ENCODE data around the gene CATSPER3. TPM values are rescaled to one million over a fixed set of nuclear protein-coding genes. Genes with fewer than 3 reads are reported as not detected.

Gene CATSPER3
- total RNA-seq, 1 experiment from 2014 or later = 0.50 TPM

DNA sequence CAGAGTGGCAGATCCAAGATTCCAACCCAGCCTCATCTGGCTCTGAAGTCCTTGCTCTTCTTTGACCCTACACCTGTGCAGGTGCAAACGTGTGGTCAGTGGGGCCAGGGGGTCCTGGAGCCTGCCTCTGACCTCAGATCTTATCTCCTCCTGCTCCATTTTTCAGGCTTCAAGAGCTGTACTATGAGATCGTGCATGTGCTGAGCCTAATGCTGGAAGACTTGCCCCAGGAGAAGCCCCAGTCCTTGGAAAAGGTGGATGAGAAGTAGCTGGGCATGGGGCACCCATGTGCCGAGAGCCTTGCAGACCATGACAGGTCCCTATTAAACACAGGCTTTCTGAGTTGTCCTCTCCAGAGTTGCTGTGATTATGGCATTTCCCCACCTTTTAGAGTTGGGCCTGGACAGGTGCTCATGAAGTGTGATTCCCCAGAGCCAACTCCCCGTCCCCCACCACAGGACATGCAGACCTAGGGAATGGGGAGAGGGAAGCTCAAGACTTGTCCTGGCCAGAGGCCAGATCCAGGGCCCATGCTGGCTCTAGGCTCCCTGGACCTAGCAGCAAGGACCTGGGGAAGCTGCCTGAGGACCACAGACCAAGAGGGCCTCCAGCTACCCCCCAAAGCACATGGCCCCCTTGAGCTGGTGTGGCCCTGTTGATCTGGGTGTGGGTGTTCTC lies 43.8 kb downstream of the CATSPER3 start:
- Histone ChIP-seq H2AK5ac (ENCODE audit: insufficient read length, low read length) (no peak overlapping the region), H2AFZ (ENCODE audit: low read length) (no peak overlapping the region), H3K4me1 (ENCODE audit: insufficient read depth, low read length) (no peaks in the 10 kb centered on the region), H3K23me2 (ENCODE audit: insufficient read length, low read depth, low read length, poor library complexity, severe bottlenecking) (no peaks in the 10 kb centered on the region), H2BK15ac (ENCODE audit: low read depth, low read length) (no peak overlapping the region), H3K9ac (ENCODE audit: extremely low read depth, insufficient read length, low read length) (no peak overlapping the region), H3K4me2 (ENCODE audit: insufficient read depth, insufficient read length, low read length) (no peak overlapping the region), H4K20me1 (ENCODE audit: control insufficient read depth, insufficient read depth, insufficient read length) (no peaks in the 10 kb centered on the region), H3K4ac (ENCODE audit: low read depth, low read length) (no peak overlapping the region), H2BK20ac (ENCODE audit: low read depth, low read length, poor library complexity, severe bottlenecking) (no peak overlapping the region), H3K9me3 (ENCODE audit: control insufficient read depth, low read depth, low read length) (no peaks in the 10 kb centered on the region), H3K14ac (ENCODE audit: insufficient read depth, low read length) (no peak overlapping the region), H3K56ac (ENCODE audit: insufficient read length, low read depth, low read length) (no peak overlapping the region), H3T11ph (ENCODE audit: low read length) (no peak overlapping the region), H4K91ac (ENCODE audit: insufficient read length, low read depth, low read length) (no peak overlapping the region), H3K27me3 (ENCODE audit: insufficient read depth, low read length) (no peaks in the 10 kb centered on the region), H3K79me2 (ENCODE audit: insufficient read depth, low read length) (no peaks in the 10 kb centered on the region), H4K8ac (replicated peaks; ENCODE audit: insufficient read length, low read depth, low read length) (no peak overlapping the region), H3K27ac (ENCODE audit: insufficient read length, low read depth, low read length) (no peak overlapping the region), H2BK120ac (ENCODE audit: low read depth, low read length, poor library complexity, severe bottlenecking) (no peak overlapping the region), H2BK12ac (ENCODE audit: insufficient read length, low read depth, low read length) (no peak overlapping the region), H3K23ac (ENCODE audit: insufficient read length, low read depth, low read length) (no peak overlapping the region), H4K5ac (ENCODE audit: insufficient read length, low read depth, low read length) (no peak overlapping the region), H3K18ac (ENCODE audit: insufficient read length, low read depth, low read length) (no peak overlapping the region), H3K79me1 (ENCODE audit: insufficient read depth, low read depth, low read length, poor library complexity, severe bottlenecking) (no peaks in the 10 kb centered on the region), H2BK5ac (ENCODE audit: insufficient read length, low read length) (no peak overlapping the region)
- peaks cover 31% of the 10 kb centered on the region for H3K27me3 Mint-ChIP-seq (ENCODE audit: low read depth)
- H3K9me3 Mint-ChIP-seq = no peaks in the 10 kb centered on the region
- no CpG with 5 or more reads among the region's 4 CpGs for WGBS (ENCODE audit: extremely low coverage, insufficient read length, low lambda C conversion rate)
- H3K27ac Mint-ChIP-seq = no peak overlapping the region
- DNase-seq = no peak
- no peak overlapping the region for H3K4me3 Mint-ChIP-seq
- no peaks in the 10 kb centered on the region; a peak in 1 of 7 replicates for H3K36me3 Mint-ChIP-seq (ENCODE audit: insufficient read depth in 1 of 3, low read depth in 3 of 3)
- TF ChIP-seq, protein P1, sequence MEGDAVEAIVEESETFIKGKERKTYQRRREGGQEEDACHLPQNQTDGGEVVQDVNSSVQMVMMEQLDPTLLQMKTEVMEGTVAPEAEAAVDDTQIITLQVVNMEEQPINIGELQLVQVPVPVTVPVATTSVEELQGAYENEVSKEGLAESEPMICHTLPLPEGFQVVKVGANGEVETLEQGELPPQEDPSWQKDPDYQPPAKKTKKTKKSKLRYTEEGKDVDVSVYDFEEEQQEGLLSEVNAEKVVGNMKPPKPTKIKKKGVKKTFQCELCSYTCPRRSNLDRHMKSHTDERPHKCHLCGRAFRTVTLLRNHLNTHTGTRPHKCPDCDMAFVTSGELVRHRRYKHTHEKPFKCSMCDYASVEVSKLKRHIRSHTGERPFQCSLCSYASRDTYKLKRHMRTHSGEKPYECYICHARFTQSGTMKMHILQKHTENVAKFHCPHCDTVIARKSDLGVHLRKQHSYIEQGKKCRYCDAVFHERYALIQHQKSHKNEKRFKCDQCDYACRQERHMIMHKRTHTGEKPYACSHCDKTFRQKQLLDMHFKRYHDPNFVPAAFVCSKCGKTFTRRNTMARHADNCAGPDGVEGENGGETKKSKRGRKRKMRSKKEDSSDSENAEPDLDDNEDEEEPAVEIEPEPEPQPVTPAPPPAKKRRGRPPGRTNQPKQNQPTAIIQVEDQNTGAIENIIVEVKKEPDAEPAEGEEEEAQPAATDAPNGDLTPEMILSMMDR (conservative IDR thresholded peaks at IDR 0.05) = no peak
- H3K4me1 Mint-ChIP-seq = 0 out of 4 replicates have a peak, but pooled peaks cover 0 to 3% of the 10 kb centered on the region in 2 experiments

All from H9 (cell line).